Right ventricle myocardium superior (tissue), 1 donor: ENCODE measurements around the gene GHR. TPM values are rescaled to one million over a fixed set of nuclear protein-coding genes. Genes with fewer than 3 reads are reported as not detected.

ENCODE experiments used
- ATAC-seq: fragments of 200-7000 bp; cut with Tn5 transposase; one replicate; pipeline ENCODE4 v1.9.1; 2020; ENCODE audit warnings: mild to moderate bottlenecking; ENCODE audit not compliant: poor library complexity
- DNase-seq: peaks from one replicate; pipeline ENCODE4 v3.0.0-alpha.2; 2020
- intact Hi-C: fragments of 100-400 bp; cut with DNase I; formaldehyde crosslinking; loops from one replicate; pipeline ENCODE4 v1.11.2; 2022
- total RNA-seq: library from RNA; stranded (reverse); fragmentation: NEBNext Ultra II Directional; extraction: Animal tissue kit (Norgen Biotek cat#: 25700); gene quantifications from one replicate; pipeline ENCODE4 v1.2.1, GENCODE V29; 2021
- donor health status: DM: no; HTN: yes; CAD: no; lungs with severe emphysema.

The GHR gene
- total RNA-seq, 1 donor from 2014 or later = 12.8 TPM

DNA sequence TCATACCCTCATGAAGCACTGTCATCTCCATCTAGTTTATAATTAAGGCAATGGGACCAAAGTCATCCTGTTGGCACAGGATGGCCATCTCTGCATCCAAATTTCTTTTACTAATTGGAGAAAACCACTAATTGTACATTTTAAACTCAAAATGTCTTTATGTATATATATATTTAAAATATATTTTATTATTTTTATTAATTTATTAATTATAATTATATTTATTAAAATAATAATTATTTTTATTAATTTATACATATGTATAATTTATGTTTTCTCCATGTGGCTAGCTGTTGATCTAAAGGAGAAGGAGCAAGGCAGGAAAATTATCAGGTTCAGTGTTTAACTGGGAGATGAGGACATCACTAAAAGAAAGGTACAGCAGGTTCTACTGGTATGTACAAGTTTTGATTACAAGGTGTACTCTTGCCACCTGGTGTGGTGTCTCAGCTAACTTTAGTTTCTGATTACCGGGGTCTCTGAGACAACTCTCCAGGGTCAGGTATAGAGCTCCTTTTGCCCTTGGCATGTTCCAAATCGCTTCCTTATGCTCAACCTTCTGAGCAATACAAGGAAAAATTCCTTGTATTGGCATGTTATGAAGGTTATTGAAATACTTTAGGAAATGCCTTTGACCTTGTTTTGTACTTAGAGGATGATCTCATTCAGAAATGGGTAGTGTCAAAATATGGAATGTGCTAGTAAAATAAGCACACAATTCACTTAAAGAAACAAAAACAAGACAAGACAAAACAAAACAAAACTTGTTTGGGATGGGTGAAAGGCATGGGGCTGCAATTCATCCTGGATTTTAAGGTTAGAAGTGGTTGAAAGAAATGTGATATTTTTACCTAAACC is 79.6 kb downstream of the GHR start:
- intact Hi-C loops = no loop called here
- ATAC-seq = no peak
- DNase-seq = no peak

DNA sequence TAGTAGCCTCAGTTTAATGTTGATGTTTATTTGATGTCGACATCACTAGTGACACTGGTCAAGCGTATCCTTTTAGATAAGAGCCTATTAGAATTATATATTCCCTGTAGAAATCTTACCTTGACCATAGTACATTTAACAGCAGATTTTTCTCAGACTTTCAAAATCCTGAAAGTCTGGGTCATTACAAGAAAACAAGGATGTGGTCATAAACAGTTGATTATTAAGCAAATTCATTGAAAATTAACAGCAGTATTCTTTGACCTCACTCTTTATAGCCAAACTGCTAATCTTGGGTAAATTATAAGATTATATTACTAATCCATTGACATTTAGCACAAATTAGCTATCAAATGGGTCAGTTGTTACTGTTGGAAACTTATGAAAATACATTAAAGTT is 83.4 kb downstream of the GHR start:
- intact Hi-C loops = no loop called here
- ATAC-seq (no peak), DNase-seq (no peak)

DNA sequence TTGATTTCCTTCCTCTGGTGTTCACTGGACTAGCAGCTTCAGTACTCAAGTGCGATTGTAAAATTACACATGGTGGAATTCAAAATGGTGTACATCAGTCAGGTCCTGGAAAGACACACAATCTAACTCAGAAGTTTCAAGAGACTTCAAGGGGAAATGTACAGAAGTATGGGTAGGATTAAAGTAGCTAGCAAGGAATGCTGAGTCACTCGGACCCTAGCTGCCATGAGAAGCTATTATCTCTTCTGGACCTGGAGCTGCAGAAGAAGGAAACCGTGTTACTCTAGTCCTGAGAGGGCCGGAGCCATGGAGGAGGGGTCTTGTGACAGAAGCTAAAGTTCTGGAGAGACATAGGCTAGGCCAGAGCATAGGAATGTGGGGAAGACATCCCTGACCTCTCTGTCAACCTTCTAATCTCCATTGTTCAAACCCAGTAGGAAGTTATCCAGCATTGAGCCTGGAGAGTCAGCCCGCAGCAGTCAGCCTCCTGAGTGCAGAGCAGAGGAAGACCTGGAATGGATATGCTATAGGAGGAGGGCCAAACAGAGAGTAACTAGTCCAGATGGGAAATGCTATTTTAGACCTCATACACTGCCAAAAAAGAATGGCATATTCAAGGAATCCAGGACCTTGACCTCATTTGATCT is 84.3 kb downstream of the GHR start:
- intact Hi-C loops = no loop called here
- ATAC-seq (peak; percentile 77), DNase-seq (no peak)

DNA sequence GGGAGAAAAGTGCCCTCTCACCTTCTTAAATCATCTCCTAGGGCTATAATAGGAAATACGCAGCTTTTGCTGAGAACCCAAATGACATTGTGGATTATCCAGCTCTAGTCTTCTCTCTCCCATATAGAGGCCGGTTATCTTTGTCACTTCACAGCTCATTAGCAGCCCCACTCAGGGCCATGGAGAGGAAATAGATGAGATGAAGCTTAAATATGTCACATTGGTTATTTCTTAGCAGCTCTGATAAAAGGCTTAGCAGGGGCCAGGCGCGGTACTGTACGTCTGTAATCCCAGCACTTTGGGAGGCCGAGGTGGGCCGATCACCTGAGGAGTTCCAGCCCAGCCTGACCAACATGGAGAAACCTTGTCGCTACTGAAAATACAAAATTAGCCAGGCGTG is 90.0 kb downstream of the GHR start:
- DNase-seq = peak; percentile 25
- no peak for ATAC-seq
- intact Hi-C loops = no loop called here

DNA sequence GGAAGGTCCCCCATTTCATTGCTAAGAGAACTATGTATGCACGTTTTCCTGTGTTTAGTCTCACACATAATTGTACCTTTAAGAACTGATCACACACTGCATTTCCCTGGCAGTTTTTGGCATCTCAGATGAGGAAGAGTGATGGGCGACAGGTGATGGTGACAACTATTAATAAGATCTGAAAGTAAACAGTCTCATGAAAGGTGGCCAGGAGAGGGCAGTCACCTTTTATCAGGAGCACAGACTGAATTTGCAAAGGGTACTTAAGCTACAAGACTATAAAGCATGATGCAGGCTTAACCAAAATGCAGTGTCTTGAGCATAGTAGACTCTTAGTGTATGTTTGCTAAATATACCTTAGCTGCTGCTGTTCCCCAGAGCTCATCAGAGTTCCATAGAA is 91.5 kb downstream of the GHR start:
- intact Hi-C loops = no loop called here
- peak; percentile 37 for ATAC-seq
- DNase-seq = no peak

DNA sequence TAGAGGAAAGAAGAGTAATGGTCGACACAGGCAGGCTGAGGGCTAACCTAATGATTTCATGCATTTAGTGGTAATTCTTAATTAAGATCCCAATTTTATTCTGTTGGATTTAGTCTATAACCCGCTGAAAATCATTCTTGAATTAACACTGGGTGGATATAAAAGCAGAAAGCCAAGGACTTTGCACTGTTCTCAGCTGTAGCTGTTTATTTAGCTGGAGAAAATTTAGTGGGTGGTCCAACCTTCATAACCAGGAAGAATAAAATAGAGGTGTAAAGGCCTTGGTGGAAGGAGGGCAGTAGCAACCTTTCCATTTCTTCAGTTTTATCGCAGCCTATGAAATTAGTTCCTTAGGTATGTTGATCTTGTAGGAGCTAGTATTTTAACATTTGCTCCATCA is 92.3 kb downstream of the GHR start:
- DNase-seq (no peak), ATAC-seq (no peak)
- intact Hi-C loops = no loop called here

DNA sequence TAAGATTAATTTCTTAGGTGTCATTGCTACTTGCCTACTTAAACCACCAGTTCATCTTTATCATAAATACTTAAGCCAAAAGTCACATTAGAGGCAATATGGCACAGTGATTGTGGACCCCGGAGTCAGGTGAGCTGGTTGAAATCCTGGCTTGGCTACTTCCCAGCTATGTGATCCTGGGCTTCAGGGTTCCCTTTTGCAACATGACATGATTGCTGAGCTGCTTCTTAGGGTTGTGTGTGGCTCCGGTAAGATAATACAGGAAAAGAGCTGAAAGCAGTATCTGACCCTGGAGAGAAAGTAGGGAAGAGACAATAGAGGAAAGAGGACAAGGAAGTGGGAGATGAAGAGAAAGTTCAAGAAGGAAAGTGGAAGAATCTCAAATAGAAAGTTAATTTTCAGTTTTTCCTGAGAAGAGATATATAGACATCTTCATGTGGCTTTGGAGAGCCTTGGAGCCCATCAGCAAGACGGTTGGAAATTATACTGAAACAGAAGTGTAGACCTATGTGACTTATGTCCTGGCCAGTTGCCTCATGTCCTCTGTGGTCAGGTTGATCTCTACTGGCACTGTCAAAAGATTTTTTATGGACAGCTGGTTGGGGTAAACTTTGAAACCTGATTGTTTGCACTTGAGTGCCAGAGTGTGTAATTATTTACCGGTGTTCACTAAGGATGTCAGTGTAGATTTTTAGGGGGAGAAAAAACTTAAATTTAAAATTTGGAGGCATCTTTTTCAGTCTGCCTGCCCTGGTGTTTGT is 93.2 kb downstream of the GHR start:
- DNase-seq = no peak
- ATAC-seq = no peak
- intact Hi-C loops = no loop called here

DNA sequence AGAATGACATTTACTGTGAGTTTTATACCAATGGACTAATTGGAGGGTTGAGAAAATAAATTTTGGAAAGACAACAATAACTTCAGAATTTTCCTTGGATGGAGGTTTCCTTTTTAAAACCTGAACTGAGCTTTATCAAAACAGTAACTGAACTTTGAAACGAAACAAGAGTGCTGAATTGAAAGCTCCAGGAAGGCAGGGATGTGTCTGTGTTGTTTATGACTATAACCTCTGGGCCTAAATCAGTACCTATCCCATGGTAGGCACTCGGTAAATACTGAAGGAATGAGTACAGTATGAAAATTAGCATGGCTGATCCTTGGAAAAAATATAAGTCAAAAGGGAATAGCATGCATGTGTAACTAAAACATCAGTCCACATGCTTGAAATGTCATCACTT is 93.9 kb downstream of the GHR start:
- ATAC-seq = no peak
- DNase-seq = no peak
- intact Hi-C loops = no loop called here

DNA sequence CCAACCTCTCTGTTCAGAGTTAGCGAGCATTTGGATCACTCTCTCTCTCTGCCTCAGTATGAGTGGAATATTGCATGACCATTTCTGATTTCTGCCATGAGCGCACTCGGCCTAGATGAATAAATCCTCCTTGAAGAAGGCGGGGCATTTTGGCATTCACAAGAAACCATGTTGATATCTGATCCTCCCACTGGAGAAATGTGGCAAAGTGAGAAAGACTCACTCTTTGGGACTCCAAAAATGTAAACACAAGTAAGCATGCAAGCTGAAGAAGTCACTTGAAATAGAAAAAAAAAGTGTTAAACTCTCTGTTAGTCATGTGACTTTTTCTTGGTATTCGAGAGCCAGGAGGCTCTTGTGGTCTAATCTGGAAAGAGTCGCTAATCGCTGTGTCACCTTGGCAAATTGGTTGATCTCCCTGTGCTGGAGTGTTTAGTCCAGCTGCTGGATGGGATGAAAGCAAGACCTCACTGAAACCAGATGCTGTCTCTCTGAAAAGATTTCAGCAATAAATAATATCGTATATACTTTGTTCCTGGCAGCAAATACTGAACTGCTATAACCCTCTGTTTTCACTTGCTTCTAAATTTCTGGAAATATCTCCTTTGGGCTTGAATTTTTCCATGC is 95.5 kb downstream of the GHR start:
- ATAC-seq = peak; percentile 80
- DNase-seq = no peak
- intact Hi-C loops = no loop called here

DNA sequence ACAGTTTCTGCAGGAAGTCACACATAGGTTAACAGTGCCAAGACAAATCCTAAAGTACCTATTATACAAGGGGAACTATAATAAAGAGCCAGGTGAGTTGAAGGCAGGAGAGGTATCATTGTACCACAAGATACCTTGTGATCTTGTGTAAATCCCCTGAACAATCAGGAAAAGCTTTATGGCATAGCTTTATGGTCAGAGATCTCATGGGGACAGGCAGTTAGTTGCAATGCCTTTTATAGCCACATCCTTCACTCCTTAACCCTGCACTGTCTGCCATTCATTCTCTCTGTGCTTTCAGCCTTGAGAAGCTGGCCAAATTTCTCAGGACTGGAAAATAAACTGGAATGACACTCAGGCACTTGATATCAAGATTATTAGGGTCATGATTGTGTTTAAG is 97.0 kb downstream of the GHR start:
- DNase-seq = no peak
- intact Hi-C loops = no loop called here
- ATAC-seq = no peak

DNA sequence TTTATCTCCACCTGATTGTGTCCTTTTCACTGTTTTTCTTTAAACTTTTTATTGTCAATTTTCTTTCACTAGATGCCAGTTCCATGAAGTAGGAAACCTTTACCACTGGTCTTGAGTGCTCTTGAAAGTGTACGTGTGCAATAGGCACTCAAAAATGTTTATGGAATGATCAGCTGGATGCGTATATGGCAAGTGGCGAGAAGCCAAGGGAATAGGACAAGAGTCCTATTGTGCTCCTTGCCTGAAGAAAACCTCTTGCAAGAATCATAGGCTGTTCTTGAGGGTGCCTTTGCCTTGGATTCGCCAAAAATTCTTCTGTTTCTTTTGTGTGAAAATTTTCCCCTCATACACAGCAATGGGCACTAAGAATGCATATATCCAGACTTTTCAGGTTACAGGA is 97.7 kb downstream of the GHR start:
- intact Hi-C loops = no loop called here
- DNase-seq (no peak), ATAC-seq (no peak)

DNA sequence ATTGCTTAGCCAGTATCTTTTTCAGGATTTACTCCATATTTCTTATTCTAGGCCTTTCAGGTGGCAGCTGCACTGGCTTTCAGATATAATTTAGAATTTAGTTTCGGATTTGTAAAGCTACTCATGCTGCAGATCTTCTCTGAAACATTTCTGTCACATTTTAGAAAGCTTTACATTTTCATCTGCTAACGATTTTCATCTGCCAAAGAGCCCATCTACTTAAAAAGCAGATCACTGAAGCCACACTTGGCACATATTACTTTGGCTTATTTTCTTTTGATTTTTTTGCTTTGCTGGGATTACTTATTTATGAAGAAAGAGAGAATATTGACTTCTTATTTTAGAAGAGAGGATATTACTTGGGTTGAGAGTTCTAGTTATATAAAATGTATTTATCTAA is 98.2 kb downstream of the GHR start:
- intact Hi-C loops = no loop called here
- ATAC-seq (no peak), DNase-seq (no peak)

DNA sequence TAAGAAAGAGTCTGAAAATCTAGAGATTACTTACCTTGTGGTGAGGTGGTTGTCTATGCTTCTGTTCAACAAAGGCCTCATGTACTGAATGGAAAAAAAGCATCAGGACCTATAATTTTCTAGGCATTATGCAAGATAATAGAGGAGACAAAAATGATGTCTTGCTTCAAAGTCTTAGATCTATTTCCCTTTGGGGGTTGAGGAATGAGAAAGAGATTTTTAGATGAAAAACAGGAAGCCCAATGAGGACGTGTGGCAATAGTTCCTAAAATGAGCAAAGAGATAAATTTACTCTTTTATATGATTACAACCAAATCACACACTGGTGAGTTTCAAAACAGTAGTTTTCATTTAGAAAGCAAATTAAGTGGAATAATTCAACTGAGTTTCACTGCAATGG is 99.5 kb downstream of the GHR start:
- no peak for DNase-seq
- intact Hi-C loops = no loop called here
- no peak for ATAC-seq

DNA sequence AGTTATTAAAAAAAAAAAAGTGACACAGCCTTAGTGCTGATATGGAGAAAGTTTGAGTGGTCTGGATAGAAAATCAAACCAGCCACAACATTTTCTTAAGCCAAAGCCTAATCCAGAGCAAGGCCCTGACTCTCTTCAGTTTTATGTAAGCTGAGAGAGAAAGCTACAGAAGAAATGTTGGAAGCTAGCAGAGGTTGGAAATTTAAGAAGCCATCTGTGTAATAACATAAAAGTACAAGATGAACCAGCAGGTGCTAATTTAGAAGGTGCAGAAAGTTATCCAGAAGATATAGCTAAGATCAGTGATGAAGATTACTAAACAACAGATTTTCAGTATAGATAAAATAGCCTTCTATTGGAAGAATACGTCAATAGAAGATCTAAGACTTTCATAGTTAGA is 102.9 kb downstream of the GHR start:
- DNase-seq (no peak), ATAC-seq (no peak)
- intact Hi-C loops = no loop called here

DNA sequence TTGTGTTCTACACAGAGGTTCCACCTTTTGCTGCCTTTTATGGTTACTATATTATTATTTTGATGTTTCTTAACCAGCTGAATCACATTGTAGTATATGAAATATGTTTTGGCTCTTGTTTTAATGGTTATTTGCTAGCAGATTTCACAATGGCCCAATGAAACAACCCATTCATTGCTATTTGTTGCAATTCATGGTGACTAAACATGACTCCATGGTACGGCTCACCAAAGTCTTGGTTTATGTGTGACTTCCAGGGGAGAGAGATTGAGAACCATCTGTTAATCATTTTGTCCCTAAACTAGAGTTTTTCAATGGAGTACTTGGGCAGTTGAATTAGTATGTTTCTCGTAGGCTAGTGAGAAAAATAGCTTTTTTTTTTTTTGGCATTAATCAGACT is 108.4 kb downstream of the GHR start:
- DNase-seq (no peak), ATAC-seq (peak; percentile 39)
- intact Hi-C loops = no loop called here

DNA sequence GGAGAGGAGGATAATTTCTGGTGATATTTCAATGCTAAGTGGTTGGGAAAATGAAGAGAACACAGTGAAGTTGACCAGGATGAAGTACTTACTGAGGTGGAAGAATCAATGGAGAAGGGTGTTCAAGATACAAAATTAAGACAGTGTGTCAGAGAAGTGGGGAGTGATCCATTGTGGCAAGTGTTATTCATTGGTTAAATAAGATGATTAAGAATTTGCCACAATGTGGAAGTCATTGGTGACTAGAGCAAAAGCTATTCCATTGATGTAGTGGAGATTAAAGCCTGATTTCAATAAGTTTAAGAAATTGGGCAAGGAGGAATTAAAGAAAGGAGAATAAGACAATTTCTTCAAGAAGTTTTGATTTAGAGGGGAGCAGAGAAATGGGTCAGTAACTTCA is 118.9 kb downstream of the GHR start:
- ATAC-seq (no peak), DNase-seq (no peak)
- intact Hi-C loops = no loop called here

DNA sequence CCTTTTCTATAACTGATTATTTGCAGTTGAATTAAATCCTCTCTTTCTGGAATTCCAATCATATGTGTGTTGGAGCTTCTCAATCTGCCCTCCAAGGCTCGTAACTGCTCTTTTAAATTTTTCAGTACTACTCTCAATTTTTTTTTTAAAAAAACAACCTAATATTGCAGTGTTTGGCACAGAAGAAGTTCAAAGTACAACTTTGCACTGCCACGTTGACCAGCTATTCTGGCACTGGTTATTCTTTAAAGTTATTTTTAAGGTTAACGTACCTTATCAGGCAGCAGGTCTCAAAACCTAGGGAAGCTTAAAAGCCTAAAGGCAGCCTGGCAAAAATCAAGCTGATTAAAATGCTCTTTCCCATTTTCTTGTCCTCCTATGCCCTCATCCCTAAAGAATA is 120.5 kb downstream of the GHR start:
- DNase-seq (no peak), ATAC-seq (no peak)
- intact Hi-C loops = no loop called here

DNA sequence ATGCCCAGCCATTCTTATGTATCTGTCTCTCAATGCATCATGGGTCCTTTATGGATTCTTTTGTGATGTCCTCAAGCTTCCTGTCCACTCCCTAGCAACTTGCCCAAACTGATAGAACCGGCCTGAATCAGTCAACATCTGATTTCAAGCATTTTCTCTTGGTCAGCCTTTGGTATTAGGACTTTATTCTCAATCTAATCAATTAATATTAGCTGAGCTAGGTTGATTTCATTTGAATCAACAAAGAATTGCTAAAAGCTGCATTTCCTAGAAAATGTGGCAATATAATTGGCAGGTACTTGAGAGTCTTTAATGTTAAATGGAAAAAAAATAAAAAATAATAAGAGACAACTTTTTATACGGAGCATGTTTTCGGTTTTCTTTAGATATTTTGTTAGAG is 121.8 kb downstream of the GHR start:
- no peak for DNase-seq
- intact Hi-C loops = no loop called here
- ATAC-seq = no peak

DNA sequence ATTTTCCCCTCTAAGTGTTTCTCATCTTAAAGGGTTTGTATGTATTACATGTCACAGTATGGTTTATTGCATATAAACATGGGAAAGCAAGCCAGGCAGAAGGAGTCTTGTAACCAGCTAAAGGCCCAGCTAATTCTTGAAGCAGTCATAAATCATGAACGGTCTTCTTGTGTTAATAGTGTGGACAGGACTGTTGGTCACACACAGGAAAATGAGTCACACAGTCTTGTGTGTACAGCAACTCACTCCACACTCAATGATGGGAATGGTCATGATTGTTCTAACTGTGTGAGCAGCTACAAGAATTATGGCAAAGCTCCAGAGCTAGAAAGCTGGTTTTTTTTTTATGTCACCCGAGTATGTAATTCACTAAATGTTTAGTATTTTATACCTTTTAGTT is 123.9 kb downstream of the GHR start:
- no peak for ATAC-seq
- DNase-seq = no peak
- intact Hi-C loops = no loop called here
